HEK293 (cell line): Measurements from ENCODE around the gene NLK.

ENCODE experiments used
- CTCF ChIA-PET: fragments of 350-600 bp; formaldehyde crosslinking; extraction: SDS; loops from one replicate; lab custom pipeline; 2021; ENCODE audit warnings: antibody characterized with exemption; lab: Yijun Ruan, JAX
- POLR2A ChIA-PET: fragments of 300-600 bp; formaldehyde crosslinking; extraction: SDS; loops from one replicate; lab custom pipeline; 2020; ENCODE audit warnings: antibody characterized with exemption, inconsistent platforms; lab: Yijun Ruan, JAX
- H3K27ac ChIP-seq: fragments of 200-500 bp; sonication (Bioruptor generic); 2 replicates; pipeline ENCODE4 v1.5.1; 2014; ENCODE audit warnings: low read depth, low read length, control low read depth, inconsistent platforms; ENCODE audit errors: extremely low read depth
- H3K36me3 ChIP-seq, 2 experiments: fragments of 200-500 bp in 1 of 2; sonication (Bioruptor generic) in 1 of 2; 1 replicate in 1 of 2; 2 replicates in 1 of 2; pipeline ENCODE4 v1.5.1; 2014 to 2017; ENCODE audit warnings: inconsistent platforms in 2 of 2, low read length in 2 of 2; ENCODE audit not compliant: control insufficient read depth in 2 of 2, insufficient read depth in 1 of 2
- H3K4me1 ChIP-seq: fragments of 200-500 bp; sonication (Bioruptor generic); 2 replicates; pipeline ENCODE4 v1.5.1; 2014; ENCODE audit warnings: mild to moderate bottlenecking, low read length, inconsistent platforms; ENCODE audit not compliant: control insufficient read depth, insufficient read depth
- H3K4me3 ChIP-seq: 2 replicates; pipeline ENCODE4 v1.5.1; 2011; ENCODE audit warnings: low read depth, mild to moderate bottlenecking, control low read depth, low read length, moderate library complexity
- H3K9me3 ChIP-seq: fragments of 200-500 bp; sonication (Bioruptor generic); 2 replicates; pipeline ENCODE4 v1.5.1; 2014; ENCODE audit warnings: low read depth, low read length, inconsistent platforms; ENCODE audit not compliant: control insufficient read depth, insufficient read depth
- CTCF ChIP-seq: fragments of 450-650 bp; formaldehyde crosslinking; IDR thresholded peaks from 2 replicates; pipeline ENCODE4 v1.5.1; 2016; ENCODE audit warnings: missing biosample characterization, missing genetic modification characterization
- FEZF1 ChIP-seq: fragments of 450-650 bp; formaldehyde crosslinking; IDR thresholded peaks from 2 replicates; pipeline ENCODE4 v1.5.1; 2016; ENCODE audit warnings: missing biosample characterization, missing genetic modification characterization
- GLI4 ChIP-seq: fragments of 450-650 bp; formaldehyde crosslinking; IDR thresholded peaks from 2 replicates; pipeline ENCODE4 v1.5.1; 2016; ENCODE audit warnings: missing biosample characterization, missing genetic modification characterization
- GLIS1 ChIP-seq: fragments of 450-650 bp; formaldehyde crosslinking; IDR thresholded peaks from 2 replicates; pipeline ENCODE4 v1.5.1; 2016; ENCODE audit warnings: missing biosample characterization, missing genetic modification characterization
- IKZF3 ChIP-seq: fragments of 450-650 bp; IDR thresholded peaks from 2 replicates; pipeline ENCODE4 v1.5.0; 2018; ENCODE audit warnings: missing biosample characterization, mild to moderate bottlenecking, missing genetic modification characterization, moderate library complexity
- KLF16 ChIP-seq: fragments of 450-650 bp; formaldehyde crosslinking; IDR thresholded peaks from 2 replicates; pipeline ENCODE4 v1.5.1; 2017; ENCODE audit warnings: missing biosample characterization, missing genetic modification characterization
- KLF9 ChIP-seq: fragments of 450-650 bp; formaldehyde crosslinking; IDR thresholded peaks from 2 replicates; pipeline ENCODE4 v1.5.1; 2016; ENCODE audit warnings: missing biosample characterization, missing genetic modification characterization, low read depth
- REST ChIP-seq: fragments of 450-650 bp; formaldehyde crosslinking; IDR thresholded peaks from 2 replicates; pipeline ENCODE4 v1.5.1; 2016; ENCODE audit warnings: missing biosample characterization, missing genetic modification characterization
- SCRT1 ChIP-seq: fragments of 450-650 bp; formaldehyde crosslinking; IDR thresholded peaks from 2 replicates; pipeline ENCODE4 v1.5.1; 2016; ENCODE audit warnings: missing biosample characterization, missing genetic modification characterization, borderline replicate concordance
- SETDB1 ChIP-seq: IDR thresholded peaks from one replicate; pipeline ENCODE4 v1.6.1; 2017; ENCODE audit warnings: mild to moderate bottlenecking, low read length, moderate library complexity, mixed read lengths; ENCODE audit not compliant: insufficient read length
- SP7 ChIP-seq: fragments of 450-650 bp; formaldehyde crosslinking; IDR thresholded peaks from 2 replicates; pipeline ENCODE4 v1.5.1; 2016; ENCODE audit warnings: missing biosample characterization, missing genetic modification characterization
- WT1 ChIP-seq: fragments of 450-650 bp; formaldehyde crosslinking; IDR thresholded peaks from 2 replicates; pipeline ENCODE4 v1.5.1; 2016; ENCODE audit warnings: missing biosample characterization, missing genetic modification characterization
- ZBTB1 ChIP-seq: fragments of 450-650 bp; formaldehyde crosslinking; IDR thresholded peaks from 2 replicates; pipeline ENCODE4 v1.5.1; 2016; ENCODE audit warnings: missing biosample characterization, missing genetic modification characterization
- ZBTB10 ChIP-seq: fragments of 450-650 bp; formaldehyde crosslinking; IDR thresholded peaks from 2 replicates; pipeline ENCODE4 v1.5.1; 2016; ENCODE audit warnings: missing biosample characterization, missing genetic modification characterization
- ZBTB26 ChIP-seq: fragments of 450-650 bp; formaldehyde crosslinking; optimal IDR thresholded peaks from 2 replicates; pipeline ENCODE3; 2016; ENCODE audit warnings: missing biosample characterization, mild to moderate bottlenecking, missing genetic modification characterization
- ZFP69B ChIP-seq: fragments of 450-650 bp; formaldehyde crosslinking; IDR thresholded peaks from 2 replicates; pipeline ENCODE4 v1.5.1; 2016; ENCODE audit warnings: missing biosample characterization, missing genetic modification characterization
- ZIC2 ChIP-seq: fragments of 450-650 bp; formaldehyde crosslinking; IDR thresholded peaks from 2 replicates; pipeline ENCODE4 v1.5.1; 2016; ENCODE audit warnings: missing biosample characterization, missing genetic modification characterization
- ZNF184 ChIP-seq: fragments of 450-650 bp; IDR thresholded peaks from 2 replicates; pipeline ENCODE4 v1.5.1; 2018; ENCODE audit warnings: missing biosample characterization, mild to moderate bottlenecking, missing genetic modification characterization
- ZNF221 ChIP-seq: fragments of 450-650 bp; formaldehyde crosslinking; IDR thresholded peaks from 2 replicates; pipeline ENCODE4 v1.5.1; 2017; ENCODE audit warnings: missing biosample characterization, missing genetic modification characterization, borderline replicate concordance
- ZNF324 ChIP-seq: fragments of 450-650 bp; formaldehyde crosslinking; IDR thresholded peaks from 2 replicates; pipeline ENCODE4 v1.5.1; 2016; ENCODE audit warnings: missing biosample characterization, missing genetic modification characterization
- ZNF335 ChIP-seq: fragments of 450-650 bp; formaldehyde crosslinking; conservative IDR thresholded peaks from 2 replicates; pipeline ENCODE4 v1.5.1; 2016; ENCODE audit warnings: missing biosample characterization, missing genetic modification characterization
- ZNF394 ChIP-seq: fragments of 450-650 bp; formaldehyde crosslinking; IDR thresholded peaks from 2 replicates; pipeline ENCODE4 v1.5.1; 2016; ENCODE audit warnings: missing biosample characterization, missing genetic modification characterization, mild to moderate bottlenecking, moderate library complexity, borderline replicate concordance
- ZNF501 ChIP-seq: fragments of 450-650 bp; formaldehyde crosslinking; IDR thresholded peaks from 2 replicates; pipeline ENCODE4 v1.5.1; 2016; ENCODE audit warnings: missing biosample characterization, missing genetic modification characterization
- ZNF510 ChIP-seq: fragments of 450-650 bp; formaldehyde crosslinking; IDR thresholded peaks from 2 replicates; pipeline ENCODE4 v1.5.1; 2018; ENCODE audit warnings: mild to moderate bottlenecking, missing genetic modification characterization, missing biosample characterization; ENCODE audit not compliant: insufficient replicate concordance
- ZNF549 ChIP-seq: fragments of 450-650 bp; IDR thresholded peaks from 2 replicates; pipeline ENCODE4 v1.5.1; 2018; ENCODE audit warnings: missing biosample characterization, missing genetic modification characterization, mild to moderate bottlenecking, inconsistent platforms, moderate library complexity
- ZNF600 ChIP-seq: fragments of 450-650 bp; formaldehyde crosslinking; IDR thresholded peaks from 2 replicates; pipeline ENCODE4 v1.5.1; 2016; ENCODE audit warnings: missing biosample characterization, missing genetic modification characterization
- ZNF843 ChIP-seq: fragments of 450-650 bp; formaldehyde crosslinking; IDR thresholded peaks from 2 replicates; pipeline ENCODE4 v1.5.1; 2016; ENCODE audit warnings: missing biosample characterization, missing genetic modification characterization

NLK gene

GRCh38 chr17:28227316-28228108 lies 185.0 kb downstream of the NLK start (continued):
- peak; percentile 63 for TF ChIP-seq CTCF (tag by site-specific recombination)
- TF ChIP-seq ZNF501, result peak; percentile 66; the same call in 1 of the 2 replicates
- peak; percentile 68 for TF ChIP-seq SCRT1 (tag by site-specific recombination)
- TF ChIP-seq WT1 (tag by site-specific recombination), result peak; percentile 67; the same call in 1 of the 2 replicates
- TF ChIP-seq ZNF600 (tag by site-specific recombination), result peak; percentile 94
- TF ChIP-seq FEZF1 (tag by site-specific recombination), result no peak
- TF ChIP-seq ZIC2 (tag by site-specific recombination), result peak; percentile 73
- peak; percentile 77 for TF ChIP-seq SP7
- peak; percentile 99 for TF ChIP-seq ZNF335
- peak; percentile 61; the same call in 1 of the 2 replicates for TF ChIP-seq ZNF843
- TF ChIP-seq ZBTB26 (tag by site-specific recombination), result peak; percentile 80
- TF ChIP-seq ZNF324 (tag by site-specific recombination), result peak; percentile 70; the same call in 1 of the 2 replicates
- peak; percentile 79; the same call in 1 of the 2 replicates for TF ChIP-seq ZBTB10
- peak; percentile 87 for TF ChIP-seq IKZF3 (tag by site-specific recombination)

GRCh38 chr17:28228109-28228840 lies 185.8 kb downstream of the NLK start:
- ChIA-PET POLR2A (interaction anchor here (1.4 kb wide), 1 partner anchor 24 kb away, joined by 3 read pairs; no protein-coding TSS in a partner anchor), CTCF (interaction anchor here (0.6 to 0.7 kb wide), 6 partner anchors 30 to 368 kb away, joined by 3 to 4 read pairs (median 4); no protein-coding TSS in a partner anchor)
- Histone ChIP-seq H3K9me3 (no peaks in the 10 kb centered on the region), H3K36me3 (no peaks in the 10 kb centered on the region), H3K27ac (peak overlapping the region; percentile 71), H3K4me3 (peak overlapping the region; percentile 49), H3K4me1 (peaks cover 3% of the 10 kb centered on the region; the same call in 1 of the 2 replicates)
- TF ChIP-seq GLI4 (tag by site-specific recombination) (no peak), ZFP69B (no peak), SETDB1 (no peak), ZNF184 (tag by site-specific recombination) (no peak), REST (peak; percentile 88), ZNF394 (tag by site-specific recombination) (no peak), ZNF335 (no peak), KLF9 (tag by site-specific recombination) (no peak), ZNF549 (tag by site-specific recombination) (peak; percentile 88), ZBTB1 (0 out of 2 replicates have a peak, but pooled peaks have one; percentile 1), ZNF510 (no peak), KLF16 (tag by site-specific recombination) (no peak), ZNF221 (tag by site-specific recombination) (no peak), GLIS1 (no peak)
